ENCODE data around the gene NHP2.

The NHP2 gene

GRCh38 chr5:178122346-178122745, 31.3 kb downstream of the NHP2 start:
- H3K27ac ChIP-seq = no peak overlapping the region
- TF ChIP-seq ZFX (IDR thresholded peaks at IDR 0.05; ENCODE audit: borderline replicate concordance) (no peak), CTCF (IDR thresholded peaks at IDR 0.05) (no peak)

GRCh38 chr5:178121391-178122276, 32.1 kb downstream of the NHP2 start:
- no peak overlapping the region for H3K27ac ChIP-seq
- TF ChIP-seq ZFX (IDR thresholded peaks at IDR 0.05; ENCODE audit: borderline replicate concordance) = no peak

GRCh38 chr5:178120607-178121357, 32.9 kb downstream of the NHP2 start:
- TF ChIP-seq CTCF (IDR thresholded peaks at IDR 0.05) = peak; percentile 85
- TF ChIP-seq ZFX (IDR thresholded peaks at IDR 0.05; ENCODE audit: borderline replicate concordance) = no peak
- H3K27ac ChIP-seq = no peak overlapping the region

GRCh38 chr5:178119915-178120606, 33.6 kb downstream of the NHP2 start:
- no peak overlapping the region for H3K27ac ChIP-seq
- no peak for TF ChIP-seq CTCF (IDR thresholded peaks at IDR 0.05)
- no peak for TF ChIP-seq ZFX (IDR thresholded peaks at IDR 0.05; ENCODE audit: borderline replicate concordance)

- no peak for TF ChIP-seq CTCF (IDR thresholded peaks at IDR 0.05)
- TF ChIP-seq ZFX (IDR thresholded peaks at IDR 0.05; ENCODE audit: borderline replicate concordance) = no peak
- no peak overlapping the region for H3K27ac ChIP-seq
Measured at GRCh38 chr5:178117923-178118701, 35.6 kb downstream of the NHP2 start.

- no peak for TF ChIP-seq CTCF (IDR thresholded peaks at IDR 0.05)
- TF ChIP-seq ZFX (IDR thresholded peaks at IDR 0.05; ENCODE audit: borderline replicate concordance) = no peak
- H3K27ac ChIP-seq = no peak overlapping the region
Measured at GRCh38 chr5:178116143-178116885, 37.4 kb downstream of the NHP2 start.

Data from 22Rv1 (cell line).